ENCODE measurements around the gene IKZF2. TPM values are rescaled to one million over a fixed set of nuclear protein-coding genes. Genes with fewer than 3 reads are reported as not detected.

IKZF2 gene
- total RNA-seq, 1 experiment from 2014 or later: 8.8 TPM

- H3K4me1 Mint-ChIP-seq (ENCODE audit: insufficient read depth, unreplicated experiment): peaks cover 14% of the 10 kb centered on the region
- DNase-seq (ENCODE audit: unreplicated experiment): peak; percentile 57
These were observed 155.5 kb downstream of the IKZF2 start for GRCh38 chr2:212995920-212996319.

GRCh38 chr2:212994976-212995375, 156.4 kb downstream of the IKZF2 start:
- no TSS peak for BruUV-seq (replicated peaks)
- Mint-ChIP-seq H3K4me3 (ENCODE audit: unreplicated experiment) (no peak overlapping the region), H3K27me3 (ENCODE audit: insufficient read depth, unreplicated experiment) (no peaks in the 10 kb centered on the region), H3K36me3 (ENCODE audit: insufficient read depth, unreplicated experiment) (no peaks in the 10 kb centered on the region), H3K9me3 (ENCODE audit: unreplicated experiment) (no peaks in the 10 kb centered on the region), H3K4me1 (ENCODE audit: insufficient read depth, unreplicated experiment) (peaks cover 11% of the 10 kb centered on the region), H3K27ac (ENCODE audit: low read depth, unreplicated experiment) (no peak overlapping the region)
- intact Hi-C loops (cut with micrococcal nuclease): no loop called here
- TF ChIP-seq, protein P1, sequence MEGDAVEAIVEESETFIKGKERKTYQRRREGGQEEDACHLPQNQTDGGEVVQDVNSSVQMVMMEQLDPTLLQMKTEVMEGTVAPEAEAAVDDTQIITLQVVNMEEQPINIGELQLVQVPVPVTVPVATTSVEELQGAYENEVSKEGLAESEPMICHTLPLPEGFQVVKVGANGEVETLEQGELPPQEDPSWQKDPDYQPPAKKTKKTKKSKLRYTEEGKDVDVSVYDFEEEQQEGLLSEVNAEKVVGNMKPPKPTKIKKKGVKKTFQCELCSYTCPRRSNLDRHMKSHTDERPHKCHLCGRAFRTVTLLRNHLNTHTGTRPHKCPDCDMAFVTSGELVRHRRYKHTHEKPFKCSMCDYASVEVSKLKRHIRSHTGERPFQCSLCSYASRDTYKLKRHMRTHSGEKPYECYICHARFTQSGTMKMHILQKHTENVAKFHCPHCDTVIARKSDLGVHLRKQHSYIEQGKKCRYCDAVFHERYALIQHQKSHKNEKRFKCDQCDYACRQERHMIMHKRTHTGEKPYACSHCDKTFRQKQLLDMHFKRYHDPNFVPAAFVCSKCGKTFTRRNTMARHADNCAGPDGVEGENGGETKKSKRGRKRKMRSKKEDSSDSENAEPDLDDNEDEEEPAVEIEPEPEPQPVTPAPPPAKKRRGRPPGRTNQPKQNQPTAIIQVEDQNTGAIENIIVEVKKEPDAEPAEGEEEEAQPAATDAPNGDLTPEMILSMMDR (IDR thresholded peaks at IDR 0.05; ENCODE audit: unreplicated experiment): no peak
- DNase-seq (ENCODE audit: unreplicated experiment): peak; percentile 51
- ChIA-PET POLR2A (no interaction called here), CTCF (interaction anchor here (0.7 to 0.8 kb wide), 2 partner anchors 110 to 220 kb away, joined by 3 to 4 read pairs; no protein-coding TSS in a partner anchor)

More at GRCh38 chr2:212995920-212996319, 155.5 kb downstream of the IKZF2 start:
- no peak overlapping the region for H3K27ac Mint-ChIP-seq (ENCODE audit: low read depth, unreplicated experiment)
- ChIA-PET POLR2A (interaction anchor here (0.9 to 1.1 kb wide), 3 partner anchors 27 to 157 kb away, joined by 3 to 4 read pairs (median 3); no protein-coding TSS in a partner anchor), CTCF (interaction anchor here (0.7 to 0.8 kb wide), 2 partner anchors 109 to 221 kb away, joined by 3 to 4 read pairs; no protein-coding TSS in a partner anchor)
- BruUV-seq (replicated peaks): no TSS peak
- intact Hi-C loops (cut with micrococcal nuclease): no loop called here
- no peaks in the 10 kb centered on the region for H3K9me3 Mint-ChIP-seq (ENCODE audit: unreplicated experiment)
- TF ChIP-seq, protein P1 (IDR thresholded peaks at IDR 0.05; ENCODE audit: unreplicated experiment): no peak
- no peaks in the 10 kb centered on the region for H3K36me3 Mint-ChIP-seq (ENCODE audit: insufficient read depth, unreplicated experiment)
- no peak overlapping the region for H3K4me3 Mint-ChIP-seq (ENCODE audit: unreplicated experiment)
- no peaks in the 10 kb centered on the region for H3K27me3 Mint-ChIP-seq (ENCODE audit: insufficient read depth, unreplicated experiment)

DNA sequence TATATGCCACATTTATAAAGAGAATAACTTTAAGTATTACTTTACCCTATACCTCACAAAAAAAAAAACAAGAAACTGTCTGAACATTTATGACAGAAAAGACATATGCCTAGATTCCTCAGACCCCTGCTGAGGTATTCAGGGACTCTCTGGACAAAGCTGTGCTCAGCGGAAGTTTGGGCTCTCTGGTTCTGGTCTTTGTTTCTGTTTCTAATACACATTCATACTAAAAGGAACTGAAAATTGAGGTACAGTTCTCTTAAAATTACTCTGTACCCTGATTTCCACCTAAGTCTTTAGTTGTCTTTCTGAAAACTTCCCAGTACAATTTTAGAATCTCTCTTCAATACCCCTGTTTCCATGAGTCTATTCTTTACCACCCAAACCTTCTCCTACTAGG, 160.3 kb downstream of the IKZF2 start:
- TF ChIP-seq, protein P1 (IDR thresholded peaks at IDR 0.05; ENCODE audit: unreplicated experiment): no peak
- Mint-ChIP-seq H3K4me1 (ENCODE audit: insufficient read depth, unreplicated experiment) (peaks cover 6% of the 10 kb centered on the region), H3K27ac (ENCODE audit: low read depth, unreplicated experiment) (no peak overlapping the region), H3K27me3 (ENCODE audit: insufficient read depth, unreplicated experiment) (no peaks in the 10 kb centered on the region), H3K36me3 (ENCODE audit: insufficient read depth, unreplicated experiment) (no peaks in the 10 kb centered on the region), H3K4me3 (ENCODE audit: unreplicated experiment) (no peak overlapping the region), H3K9me3 (ENCODE audit: unreplicated experiment) (no peaks in the 10 kb centered on the region)
- ChIA-PET CTCF (no interaction called here), POLR2A (no interaction called here)
- intact Hi-C loops (cut with micrococcal nuclease): no loop called here
- BruUV-seq (replicated peaks): no TSS peak
- DNase-seq (ENCODE audit: unreplicated experiment): no peak

GRCh38 chr2:212990697-212991096, 160.7 kb downstream of the IKZF2 start:
- no peak for DNase-seq (ENCODE audit: unreplicated experiment)
- H3K27ac Mint-ChIP-seq (ENCODE audit: low read depth, unreplicated experiment): no peak overlapping the region
- TF ChIP-seq, protein P1 (IDR thresholded peaks at IDR 0.05; ENCODE audit: unreplicated experiment): no peak
- no TSS peak for BruUV-seq (replicated peaks)
- no peaks in the 10 kb centered on the region for H3K27me3 Mint-ChIP-seq (ENCODE audit: insufficient read depth, unreplicated experiment)
- CTCF ChIA-PET: no interaction called here
- POLR2A ChIA-PET: no interaction called here
- H3K36me3 Mint-ChIP-seq (ENCODE audit: insufficient read depth, unreplicated experiment): no peaks in the 10 kb centered on the region
- no peak overlapping the region for H3K4me3 Mint-ChIP-seq (ENCODE audit: unreplicated experiment)
- no peaks in the 10 kb centered on the region for H3K9me3 Mint-ChIP-seq (ENCODE audit: unreplicated experiment)
- intact Hi-C loops (cut with micrococcal nuclease): no loop called here
- peaks cover 5% of the 10 kb centered on the region for H3K4me1 Mint-ChIP-seq (ENCODE audit: insufficient read depth, unreplicated experiment)
